PC-3 (cell line): ENCODE measurements around the gene CAMTA1. TPM values are rescaled to one million over a fixed set of nuclear protein-coding genes. Genes with fewer than 3 reads are reported as not detected.
"Not testable (repeated sequence)": the region's sequence is repeated elsewhere in the genome, so short reads cannot be mapped to it uniquely, and the experiment has no call there.

Experiments
- ATAC-seq: fragments of 200-7000 bp; cut with Tn5 transposase; 2 replicates; pipeline ENCODE4 v1.9.1; 2020; ENCODE audit warnings: mild to moderate bottlenecking, moderate library complexity
- BruUV-seq: library from RNA; stranded (reverse); fragments of 400-500 nt; replicated peaks from 2 replicates; lab custom pipeline; 2021; lab: Mats Ljungman, UMichigan
- CTCF ChIA-PET: fragments of 300-600 bp; sonication (Branson Sonifier 250); formaldehyde crosslinking; loops from one replicate; lab custom pipeline; 2022; ENCODE audit warnings: antibody characterized with exemption; lab: Charles Lee
- POLR2A ChIA-PET: fragments of 300-600 bp; sonication (Branson Sonifier 250); formaldehyde crosslinking; loops from one replicate; lab custom pipeline; 2022; ENCODE audit warnings: antibody characterized with exemption; ENCODE audit not compliant: unreplicated experiment; lab: Charles Lee
- DNase-seq: peaks from one replicate; pipeline ENCODE4 v3.0.0-alpha.2; 2015
- H2AFZ ChIP-seq: fragments of 300-600 bp; sonication (generic); 2 replicates; pipeline ENCODE4 v1.6.0; 2016; ENCODE audit warnings: antibody characterized with exemption, low read length
- H3F3A ChIP-seq: fragments of 300-600 bp; sonication (generic); one replicate; pipeline ENCODE4 v1.6.0; 2017; ENCODE audit warnings: antibody characterized with exemption, low read length, control low read depth, mild to moderate bottlenecking; ENCODE audit not compliant: unreplicated experiment
- H3K27ac ChIP-seq: fragments of 300-600 bp; sonication (generic); 2 replicates; pipeline ENCODE4 v1.5.1; 2016; ENCODE audit warnings: mild to moderate bottlenecking, low read length
- H3K27me3 ChIP-seq: fragments of 300-600 bp; sonication (generic); 2 replicates; pipeline ENCODE4 v1.6.1; 2016; ENCODE audit warnings: low read length, mixed read lengths
- H3K36me3 ChIP-seq: fragments of 300-600 bp; sonication (generic); 2 replicates; pipeline ENCODE4 v1.6.1; 2016; ENCODE audit warnings: low read depth, mixed run types, low read length, mixed read lengths
- H3K4me1 ChIP-seq: fragments of 300-600 bp; sonication (generic); 2 replicates; pipeline ENCODE4 v1.5.1; 2016; ENCODE audit warnings: low read length; ENCODE audit not compliant: insufficient read depth
- H3K4me2 ChIP-seq: fragments of 300-600 bp; sonication (generic); 2 replicates; pipeline ENCODE4 v1.6.0; 2016; ENCODE audit warnings: low read length
- H3K4me3 ChIP-seq: fragments of 300-600 bp; sonication (generic); 2 replicates; pipeline ENCODE4 v1.5.1; 2016; ENCODE audit warnings: mild to moderate bottlenecking, low read length, mixed read lengths
- H3K79me2 ChIP-seq: fragments of 300-600 bp; sonication (generic); 2 replicates; pipeline ENCODE4 v1.6.1; 2017; ENCODE audit warnings: low read length, mixed read lengths
- H3K9ac ChIP-seq: fragments of 300-600 bp; sonication (generic); 2 replicates; pipeline ENCODE4 v1.6.0; 2016; ENCODE audit warnings: mild to moderate bottlenecking, low read length
- H3K9me2 ChIP-seq: fragments of 300-600 bp; sonication (generic); replicated peaks from 2 replicates; pipeline ENCODE4 v1.6.1; 2016; ENCODE audit warnings: mixed run types, low read length, mixed read lengths
- H3K9me3 ChIP-seq: fragments of 300-600 bp; sonication (generic); 2 replicates; pipeline ENCODE4 v1.6.1; 2016; ENCODE audit warnings: low read length, mixed read lengths
- H4K20me1 ChIP-seq: fragments of 300-600 bp; sonication (generic); 2 replicates; pipeline ENCODE4 v1.6.1; 2016; ENCODE audit warnings: low read length, mixed read lengths
- EZH2 ChIP-seq: fragments of 300-600 bp; sonication (generic); IDR thresholded peaks from one replicate; pipeline ENCODE4 v1.6.1; 2017; ENCODE audit warnings: antibody characterized with exemption, mild to moderate bottlenecking, low read length; ENCODE audit not compliant: unreplicated experiment
- EZH2phosphoT487 ChIP-seq: fragments of 300-600 bp; sonication (generic); IDR thresholded peaks from 2 replicates; pipeline ENCODE4 v1.6.1; 2018; ENCODE audit warnings: mild to moderate bottlenecking, antibody characterized with exemption, low read length, borderline replicate concordance
- intact Hi-C: fragments of 100-400 bp; cut with micrococcal nuclease; formaldehyde crosslinking; loops from 2 replicates; pipeline ENCODE4 v1.9.0; 2023
- total RNA-seq: library from RNA; depleted of rRNA; stranded (reverse); fragments of >200 nt; gene quantifications from 2 replicates; pipeline ENCODE4 v1.2.3, GENCODE V29; 2014
- TF ChIP-seq, protein P1 (sequence below): fragments of 300-600 bp; sonication (generic); conservative IDR thresholded peaks from 2 replicates; pipeline ENCODE4 v1.5.1; 2017; ENCODE audit warnings: antibody characterized with exemption, low read depth, mild to moderate bottlenecking, low read length

CAMTA1 gene
- total RNA-seq, 1 experiment from 2014 or later, result 40.8 TPM

DNA sequence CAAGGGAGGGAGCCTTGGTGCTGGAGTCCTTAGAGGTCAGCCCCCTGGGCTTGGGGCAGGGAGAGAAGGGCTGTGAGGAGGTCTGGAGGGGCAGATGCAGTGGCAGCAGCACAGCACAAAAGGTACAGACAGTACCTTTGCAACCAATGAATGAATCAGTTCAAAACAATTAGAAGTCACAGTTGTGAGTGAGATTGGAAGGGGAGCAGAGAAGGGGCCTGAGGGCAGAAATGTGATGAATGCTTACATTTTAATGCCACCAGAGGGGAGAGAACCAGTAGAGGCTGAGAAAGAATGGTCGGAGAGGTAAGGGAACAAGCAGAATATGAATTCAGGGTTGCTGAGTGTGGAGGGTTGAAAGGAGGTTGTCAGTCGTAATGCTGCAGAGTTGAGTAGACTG is 24.2 kb downstream of the CAMTA1 start:
- ATAC-seq (no peak), DNase-seq (no peak)
- no peaks in the 10 kb centered on the region for H3F3A ChIP-seq
- H3K27ac ChIP-seq, result no peak overlapping the region
- intact Hi-C loops, result no loop called here
- no peak overlapping the region for H2AFZ ChIP-seq
- TF ChIP-seq EZH2phosphoT487, result no peak
- BruUV-seq, result no TSS peak
- H3K79me2 ChIP-seq, result peaks cover 66% of the 10 kb centered on the region
- H3K36me3 ChIP-seq, result no peaks in the 10 kb centered on the region
- no peaks in the 10 kb centered on the region for H3K9me3 ChIP-seq
- H3K4me1 ChIP-seq, result no peaks in the 10 kb centered on the region
- ChIA-PET POLR2A (no interaction called here), CTCF (no interaction called here)
- no peak overlapping the region for H3K9ac ChIP-seq
- H3K4me3 ChIP-seq, result no peak overlapping the region
- no peaks in the 10 kb centered on the region for H3K27me3 ChIP-seq
- no peak overlapping the region for H3K4me2 ChIP-seq
- H3K9me2 ChIP-seq, result no peaks in the 10 kb centered on the region
- peaks cover 24% of the 10 kb centered on the region; the same call in 1 of the 2 replicates for H4K20me1 ChIP-seq

DNA sequence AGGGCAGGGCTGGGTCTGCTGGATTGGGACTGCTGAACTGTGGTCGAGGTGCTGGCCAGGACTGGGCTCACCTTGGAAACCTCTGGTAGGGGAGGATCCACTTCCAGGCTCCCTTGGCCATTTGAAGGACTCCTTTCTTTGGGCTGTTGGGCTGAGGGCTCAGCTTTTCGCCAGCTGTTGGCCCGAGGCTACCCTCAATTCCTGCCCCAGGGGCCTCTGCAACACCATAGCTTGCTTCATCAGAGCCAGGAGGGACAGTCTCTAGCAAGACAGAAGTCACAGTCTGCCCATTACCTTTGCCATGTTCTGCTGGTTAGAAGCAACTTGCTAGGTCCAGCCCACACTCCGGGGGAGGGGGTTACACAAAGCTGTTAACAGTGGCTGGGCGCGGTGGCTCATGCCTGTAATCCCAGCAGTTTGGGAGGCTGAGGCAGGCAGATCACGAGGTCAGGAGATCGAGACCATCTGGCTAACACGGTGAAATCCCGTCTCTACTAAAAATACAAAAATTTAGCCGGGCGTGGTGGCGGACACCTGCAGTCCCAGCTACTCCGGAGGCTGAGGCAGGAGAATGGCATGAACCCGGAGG is 25.0 kb downstream of the CAMTA1 start:
- H3K9me2 ChIP-seq, H3K4me2 ChIP-seq, intact Hi-C loops, H3K27me3 ChIP-seq, H3K9ac ChIP-seq, H3F3A ChIP-seq, CTCF ChIA-PET, BruUV-seq, H3K4me3 ChIP-seq, POLR2A ChIA-PET, H3K9me3 ChIP-seq, H3K27ac ChIP-seq, ATAC-seq, H2AFZ ChIP-seq, DNase-seq, H3K4me1 ChIP-seq, H3K36me3 ChIP-seq: not testable (repeated sequence)
- H4K20me1 ChIP-seq, result peaks cover 18% of the 10 kb centered on the region; the same call in 1 of the 2 replicates
- H3K79me2 ChIP-seq, result peaks cover 63% of the 10 kb centered on the region

DNA sequence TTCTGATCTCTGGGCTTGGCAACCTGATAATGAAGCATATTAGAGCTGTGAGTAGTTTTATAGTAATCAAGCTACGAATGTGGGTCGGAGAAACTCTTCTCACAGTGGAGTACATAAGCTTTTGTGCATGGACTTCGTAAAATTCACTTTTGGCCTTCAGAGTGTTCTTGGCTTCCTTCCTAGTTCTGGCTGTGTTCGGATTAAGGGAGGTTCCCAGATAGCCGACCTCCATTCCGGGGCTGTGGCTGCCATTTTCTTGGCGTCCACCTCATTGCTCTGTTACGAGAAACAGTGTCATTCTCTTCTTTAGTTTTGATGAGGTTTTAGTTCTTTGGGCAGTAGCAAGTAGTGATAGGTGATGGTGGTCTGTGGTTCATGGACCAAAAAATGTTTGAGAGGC is 26.3 kb downstream of the CAMTA1 start:
- Histone ChIP-seq H3K4me3 (no peak overlapping the region), H3K27me3 (no peaks in the 10 kb centered on the region), H3K4me2 (no peak overlapping the region), H3K27ac (no peak overlapping the region), H3K79me2 (peaks cover 62% of the 10 kb centered on the region), H3K9me2 (no peaks in the 10 kb centered on the region), H3K9me3 (no peaks in the 10 kb centered on the region), H4K20me1 (peaks cover 5% of the 10 kb centered on the region; the same call in 1 of the 2 replicates), H2AFZ (no peak overlapping the region), H3K36me3 (no peaks in the 10 kb centered on the region), H3K4me1 (no peaks in the 10 kb centered on the region), H3K9ac (no peak overlapping the region), H3F3A (no peaks in the 10 kb centered on the region)
- no peak for ATAC-seq
- POLR2A ChIA-PET, result no interaction called here
- CTCF ChIA-PET, result no interaction called here
- intact Hi-C loops, result no loop called here
- no peak for DNase-seq
- TF ChIP-seq, protein P1, sequence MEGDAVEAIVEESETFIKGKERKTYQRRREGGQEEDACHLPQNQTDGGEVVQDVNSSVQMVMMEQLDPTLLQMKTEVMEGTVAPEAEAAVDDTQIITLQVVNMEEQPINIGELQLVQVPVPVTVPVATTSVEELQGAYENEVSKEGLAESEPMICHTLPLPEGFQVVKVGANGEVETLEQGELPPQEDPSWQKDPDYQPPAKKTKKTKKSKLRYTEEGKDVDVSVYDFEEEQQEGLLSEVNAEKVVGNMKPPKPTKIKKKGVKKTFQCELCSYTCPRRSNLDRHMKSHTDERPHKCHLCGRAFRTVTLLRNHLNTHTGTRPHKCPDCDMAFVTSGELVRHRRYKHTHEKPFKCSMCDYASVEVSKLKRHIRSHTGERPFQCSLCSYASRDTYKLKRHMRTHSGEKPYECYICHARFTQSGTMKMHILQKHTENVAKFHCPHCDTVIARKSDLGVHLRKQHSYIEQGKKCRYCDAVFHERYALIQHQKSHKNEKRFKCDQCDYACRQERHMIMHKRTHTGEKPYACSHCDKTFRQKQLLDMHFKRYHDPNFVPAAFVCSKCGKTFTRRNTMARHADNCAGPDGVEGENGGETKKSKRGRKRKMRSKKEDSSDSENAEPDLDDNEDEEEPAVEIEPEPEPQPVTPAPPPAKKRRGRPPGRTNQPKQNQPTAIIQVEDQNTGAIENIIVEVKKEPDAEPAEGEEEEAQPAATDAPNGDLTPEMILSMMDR, result no peak
- TF ChIP-seq EZH2 (no peak), EZH2phosphoT487 (no peak)
- no TSS peak for BruUV-seq

DNA sequence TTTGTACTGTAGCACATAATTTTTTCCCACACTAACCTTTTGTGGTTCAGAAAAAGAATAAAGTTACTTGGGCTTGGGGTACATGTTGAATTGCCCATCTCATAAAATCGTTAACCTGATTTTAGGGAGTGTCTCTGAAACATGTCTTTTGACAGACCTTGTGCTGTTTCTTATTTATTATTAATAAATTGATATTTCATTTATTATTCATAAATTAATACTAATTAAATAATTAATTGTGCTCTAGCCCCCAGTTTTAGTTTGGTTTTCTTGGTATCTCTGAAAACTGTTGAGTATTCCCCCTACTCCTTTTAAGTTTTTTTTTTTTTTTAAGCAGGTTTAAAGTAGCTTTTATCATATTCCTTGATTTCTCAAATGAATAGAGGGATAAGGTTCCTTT is 27.9 kb downstream of the CAMTA1 start:
- H3K9ac ChIP-seq, result no peak overlapping the region
- H3K27me3 ChIP-seq, result no peaks in the 10 kb centered on the region
- H3K79me2 ChIP-seq, result peaks cover 63% of the 10 kb centered on the region
- no peak overlapping the region for H2AFZ ChIP-seq
- BruUV-seq, result no TSS peak
- intact Hi-C loops, result no loop called here
- H4K20me1 ChIP-seq, result no peaks in the 10 kb centered on the region
- H3F3A ChIP-seq, result no peaks in the 10 kb centered on the region
- DNase-seq (no peak), ATAC-seq (no peak)
- no peak overlapping the region for H3K27ac ChIP-seq
- ChIA-PET CTCF (no interaction called here), POLR2A (no interaction called here)
- H3K36me3 ChIP-seq, result no peaks in the 10 kb centered on the region
- H3K4me2 ChIP-seq, result no peak overlapping the region
- no peaks in the 10 kb centered on the region for H3K9me3 ChIP-seq
- no peak overlapping the region for H3K4me3 ChIP-seq
- no peaks in the 10 kb centered on the region for H3K9me2 ChIP-seq
- TF ChIP-seq EZH2, result no peak
- TF ChIP-seq, protein P1, result no peak
- TF ChIP-seq EZH2phosphoT487, result no peak
- H3K4me1 ChIP-seq, result no peaks in the 10 kb centered on the region
